Bone marrow (tissue), 2 donors: ENCODE measurements around the gene SLC10A7.

Experiments
- DNase-seq, 2 donors: peaks; one replicate each; lab custom pipeline; 2025; lab: John Stamatoyannopoulos, UW

SLC10A7 gene, protein sequence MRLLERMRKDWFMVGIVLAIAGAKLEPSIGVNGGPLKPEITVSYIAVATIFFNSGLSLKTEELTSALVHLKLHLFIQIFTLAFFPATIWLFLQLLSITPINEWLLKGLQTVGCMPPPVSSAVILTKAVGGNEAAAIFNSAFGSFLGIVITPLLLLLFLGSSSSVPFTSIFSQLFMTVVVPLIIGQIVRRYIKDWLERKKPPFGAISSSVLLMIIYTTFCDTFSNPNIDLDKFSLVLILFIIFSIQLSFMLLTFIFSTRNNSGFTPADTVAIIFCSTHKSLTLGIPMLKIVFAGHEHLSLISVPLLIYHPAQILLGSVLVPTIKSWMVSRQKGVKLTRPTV

DNA sequence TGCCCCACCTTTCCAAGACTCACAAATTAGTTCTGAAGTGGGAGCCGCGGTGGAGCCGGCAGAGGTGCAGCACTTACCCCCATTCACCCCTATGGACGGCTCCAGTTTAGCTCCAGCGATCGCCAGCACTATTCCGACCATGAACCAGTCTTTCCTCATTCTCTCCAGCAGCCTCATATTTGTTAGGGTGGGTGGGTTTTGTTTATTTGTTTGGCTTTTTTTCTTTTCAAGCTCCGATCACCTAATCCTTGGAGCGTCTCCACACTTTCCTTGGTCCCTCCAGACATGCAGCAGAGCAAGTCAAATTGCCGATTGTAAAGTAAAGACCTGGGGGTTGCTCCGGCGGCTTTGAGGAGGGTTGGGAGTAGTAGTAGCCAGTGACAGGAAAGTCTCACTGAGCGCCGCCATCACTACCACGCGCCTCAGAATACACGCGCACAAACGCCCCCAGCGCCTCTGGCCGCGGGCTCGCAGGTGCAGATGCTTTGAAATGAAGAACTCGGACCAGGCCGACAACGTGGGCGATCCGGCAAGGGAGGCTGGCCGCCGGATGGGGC lies at the start of gene SLC10A7:
TSS of gene SLC10A7 (minus strand) at position 400 of the 557 bp plus-strand sequence. CDS start at position 177, 223 bp downstream.
- DNase-seq = peak; percentile 43 to 61

DNA sequence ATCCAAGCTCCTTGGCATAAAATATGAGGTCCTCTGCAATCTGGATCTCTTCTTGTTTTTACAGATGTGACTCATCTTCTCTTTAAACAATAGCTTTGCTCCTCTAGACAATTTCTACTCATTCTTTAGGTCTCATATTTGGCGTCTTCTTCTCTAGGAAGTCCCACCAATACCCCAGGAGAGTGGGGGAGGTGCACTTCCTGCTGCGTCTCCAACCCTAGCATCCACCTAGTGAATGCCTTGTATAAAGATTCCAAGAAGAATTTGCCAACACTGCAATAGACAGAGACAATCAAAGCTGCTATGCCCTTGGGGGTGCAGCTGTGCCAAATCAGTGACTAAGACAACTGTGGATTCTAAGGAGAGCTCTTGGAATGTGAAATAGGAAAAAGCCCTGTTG lies 45.7 kb upstream of the SLC10A7 start:
- DNase-seq = no peak

DNA sequence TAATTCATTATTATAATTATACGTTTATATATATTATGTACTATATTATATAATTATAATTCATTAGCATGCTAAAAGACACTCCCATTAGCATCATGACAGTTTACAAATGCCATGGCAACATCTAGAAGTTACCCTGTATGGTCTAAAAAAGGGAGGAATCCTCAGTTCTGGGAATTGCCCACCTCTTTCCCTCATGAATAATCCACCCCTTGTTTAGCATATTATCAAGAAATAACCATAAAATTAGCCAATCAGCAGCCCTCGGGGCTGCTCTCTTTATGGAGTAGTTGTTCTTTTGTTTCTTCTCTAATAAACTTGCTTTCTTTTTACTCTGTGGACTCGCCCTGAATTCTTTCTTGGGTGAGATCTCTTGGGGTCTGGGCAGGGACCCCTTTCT lies 42.8 kb upstream of the SLC10A7 start:
- no peak for DNase-seq

DNA sequence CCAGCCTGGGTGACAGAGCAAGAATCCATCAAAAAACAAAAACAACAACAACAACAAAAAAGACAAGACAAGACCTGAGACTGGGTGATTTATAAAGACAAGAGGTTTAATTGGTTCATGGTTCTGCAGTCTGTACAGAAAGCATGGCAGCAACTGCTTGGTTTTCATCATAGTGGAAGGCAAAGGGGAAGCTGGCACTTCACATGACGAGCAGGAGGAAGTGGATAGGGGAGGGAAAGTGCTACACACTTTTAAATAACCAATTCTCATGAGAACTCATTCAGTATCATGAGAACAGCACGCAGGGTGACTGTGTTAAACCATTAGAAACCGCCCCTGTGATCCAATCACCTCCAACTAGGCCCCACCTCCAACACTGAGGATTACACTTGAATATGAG lies 28.4 kb upstream of the SLC10A7 start:
- no peak for DNase-seq

DNA sequence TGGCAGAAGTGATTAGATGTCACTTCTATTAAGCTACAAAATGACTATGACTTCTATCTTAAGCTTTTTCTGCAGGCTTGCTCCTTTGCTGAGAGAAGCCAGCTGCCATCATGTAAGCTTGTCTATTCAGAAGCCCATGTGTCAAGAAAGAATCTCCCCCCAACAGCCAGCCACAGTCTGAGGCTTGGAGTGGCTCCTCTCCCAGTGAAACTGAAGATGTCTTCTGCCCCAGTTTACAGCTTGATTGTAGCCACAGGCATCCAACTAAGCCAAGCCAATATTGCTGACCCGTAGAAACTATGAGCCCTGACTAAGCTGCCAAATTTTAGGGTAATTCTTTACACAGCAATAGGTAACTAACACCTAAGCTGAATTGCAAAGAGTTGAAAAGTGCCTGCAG lies 26.7 kb upstream of the SLC10A7 start:
- no peak for DNase-seq

DNA sequence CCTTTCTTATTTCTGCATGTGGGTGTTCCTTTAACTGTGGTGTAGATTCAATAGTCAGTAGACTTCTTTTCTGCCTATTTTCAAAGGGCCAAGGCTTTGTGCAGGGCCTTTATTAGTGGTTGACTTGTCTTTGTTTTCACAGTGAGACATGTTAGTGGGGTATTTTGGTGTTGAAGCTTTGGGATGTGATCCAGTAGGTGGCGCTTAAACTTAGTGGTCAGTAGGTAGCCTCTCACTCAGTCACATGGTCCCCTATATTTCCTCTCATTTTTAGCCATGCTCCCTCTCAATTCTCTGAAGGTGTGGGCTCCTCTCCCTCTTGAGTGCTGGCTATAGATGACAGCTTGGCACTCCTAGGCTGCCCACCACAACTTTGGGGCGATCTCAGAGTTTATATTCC lies 23.4 kb upstream of the SLC10A7 start:
- no peak for DNase-seq

DNA sequence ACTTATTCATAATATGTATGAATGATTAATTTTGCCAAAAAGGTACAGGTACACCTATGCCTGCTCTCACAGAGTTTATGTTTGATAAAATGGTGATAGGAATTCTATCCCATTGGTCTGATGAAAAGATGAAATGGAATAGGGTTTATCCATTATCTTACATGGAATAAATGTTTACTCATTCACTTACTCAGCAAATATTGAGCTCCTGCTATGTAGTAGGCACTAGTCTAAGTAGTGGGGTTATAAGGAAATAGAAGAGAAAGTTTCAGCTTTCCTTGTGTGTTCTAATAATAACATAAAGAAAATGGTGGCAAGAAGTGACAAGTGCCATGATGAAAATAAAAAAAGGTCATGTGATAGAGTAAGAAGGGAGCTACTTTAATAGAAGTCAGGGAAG lies 12.4 kb upstream of the SLC10A7 start:
- no peak for DNase-seq

DNA sequence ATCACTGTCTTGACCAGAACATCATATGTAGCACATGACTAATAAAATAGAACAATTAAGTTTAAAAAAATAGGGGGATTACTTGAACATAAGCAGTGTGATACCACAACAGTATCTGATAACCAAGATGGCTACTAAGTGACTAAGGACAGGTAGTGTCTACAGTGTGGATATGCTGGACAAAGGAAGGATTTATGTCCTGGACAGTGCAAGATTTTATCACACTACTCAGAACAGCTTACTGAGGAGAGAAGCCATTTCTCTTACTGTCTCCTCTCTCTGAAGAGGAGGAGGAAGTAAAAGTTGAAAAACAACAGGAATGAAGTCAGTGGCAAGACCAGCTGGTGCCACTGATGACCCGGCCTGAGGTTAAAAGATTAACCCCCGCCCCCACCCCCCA lies 4.0 kb upstream of the SLC10A7 start:
- no peak for DNase-seq

DNA sequence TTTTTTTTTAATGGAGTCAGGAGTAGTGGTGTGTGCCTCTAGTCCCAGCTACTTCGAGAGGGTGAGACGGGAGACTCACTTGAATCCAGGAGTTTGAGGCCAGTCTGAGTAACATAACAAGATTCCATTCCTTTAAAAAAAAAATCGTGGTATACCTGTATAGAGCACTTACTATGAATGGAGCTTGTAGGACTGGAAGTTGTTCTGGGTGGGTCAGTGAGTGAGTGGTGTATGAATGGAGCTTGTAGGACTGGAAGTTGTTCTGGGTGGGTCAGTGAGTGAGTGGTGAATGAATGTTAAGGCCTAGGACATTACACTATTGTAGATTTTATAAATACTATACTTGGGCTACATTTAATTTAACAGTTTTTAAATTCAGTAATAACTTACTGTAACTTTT lies 2.9 kb upstream of the SLC10A7 start:
- no peak for DNase-seq

DNA sequence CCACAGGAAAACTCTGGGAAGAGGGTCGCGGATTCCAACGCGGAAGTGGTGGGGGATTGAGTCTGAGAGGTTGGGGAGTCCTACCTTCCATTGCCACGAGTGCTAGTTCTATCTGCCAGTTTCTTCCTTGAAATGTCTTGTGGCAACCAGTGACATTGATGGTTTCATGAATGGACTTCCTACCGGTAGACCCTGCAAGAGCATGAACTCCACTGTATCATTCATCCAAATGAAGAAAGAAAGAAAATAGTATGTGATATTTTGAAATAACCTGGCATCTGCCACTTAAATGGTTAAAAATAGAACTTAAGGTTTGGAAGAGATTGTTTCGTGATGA lies 1.1 kb upstream of the SLC10A7 start:
- DNase-seq = peak in 1 of 2 donors; percentile 5

DNA sequence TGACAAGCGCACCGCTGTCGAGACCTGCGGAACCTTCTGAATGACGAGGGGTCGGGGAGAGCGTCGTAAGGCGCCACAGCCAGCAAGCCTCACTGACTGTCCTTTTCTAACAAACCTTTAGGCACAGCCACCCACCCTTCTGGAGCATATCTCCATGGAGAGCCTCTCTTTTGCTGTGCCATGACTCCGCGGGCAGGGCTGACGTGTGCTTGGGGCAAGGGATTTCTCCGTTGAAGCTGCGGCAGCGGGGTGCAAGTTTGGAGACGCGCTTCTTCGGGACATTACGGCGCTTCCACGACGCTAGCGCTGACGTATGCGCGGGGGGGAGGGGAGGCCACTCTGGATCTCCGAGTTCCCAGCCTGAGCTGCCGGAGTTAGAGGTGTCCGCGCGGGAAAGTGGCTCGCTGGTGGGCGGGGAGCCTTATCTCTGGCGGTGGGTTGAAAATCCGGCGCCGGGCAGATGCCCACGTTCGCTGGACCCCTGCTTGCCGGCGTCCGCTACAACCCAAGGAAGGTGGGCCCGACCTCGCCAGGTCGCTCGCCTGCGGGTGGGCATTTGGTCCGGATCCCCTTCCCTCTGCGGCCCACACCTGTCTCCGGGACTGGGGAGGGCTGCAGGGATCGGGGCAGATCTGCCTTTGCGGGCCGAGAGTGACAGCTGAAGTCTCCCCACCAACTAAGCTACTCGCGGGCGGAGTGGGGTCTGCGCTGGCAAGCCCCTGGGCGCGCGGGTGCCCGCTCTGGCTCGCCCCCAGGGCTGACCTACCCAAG lies 543 bp upstream of the SLC10A7 start:
- peak; percentile 72 for DNase-seq

DNA sequence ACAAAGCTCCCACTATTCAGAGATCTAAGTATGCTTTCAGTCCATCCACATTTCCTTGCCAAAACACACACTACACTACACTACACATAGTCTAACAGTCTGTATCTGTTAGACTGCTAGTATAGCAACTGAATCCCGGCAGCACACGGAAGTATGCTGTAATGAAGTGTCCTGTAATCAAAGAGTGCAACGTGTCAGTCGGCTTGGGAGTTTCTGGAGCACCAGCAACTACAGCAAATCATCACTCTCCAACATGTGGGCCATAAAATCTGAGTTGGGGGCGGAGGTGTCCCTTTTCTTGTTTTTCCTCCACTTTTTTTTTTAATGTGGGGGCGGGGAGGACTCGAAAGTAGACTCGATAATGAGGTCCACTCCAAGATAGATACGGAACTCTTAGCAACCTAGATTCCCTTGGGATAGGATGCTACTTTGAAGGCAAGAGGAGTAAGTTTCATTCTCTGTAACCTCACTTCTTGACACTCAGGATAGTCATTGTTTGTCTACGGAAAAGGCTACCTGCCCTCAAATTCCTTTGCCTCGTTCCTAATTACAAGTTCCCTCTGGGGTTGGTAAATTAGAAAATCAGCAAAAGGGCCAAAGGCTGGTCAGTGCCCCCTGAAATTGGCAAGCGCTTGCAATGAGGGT lies 722 bp downstream of the SLC10A7 start:
- peak; percentile 7 to 18 for DNase-seq

DNA sequence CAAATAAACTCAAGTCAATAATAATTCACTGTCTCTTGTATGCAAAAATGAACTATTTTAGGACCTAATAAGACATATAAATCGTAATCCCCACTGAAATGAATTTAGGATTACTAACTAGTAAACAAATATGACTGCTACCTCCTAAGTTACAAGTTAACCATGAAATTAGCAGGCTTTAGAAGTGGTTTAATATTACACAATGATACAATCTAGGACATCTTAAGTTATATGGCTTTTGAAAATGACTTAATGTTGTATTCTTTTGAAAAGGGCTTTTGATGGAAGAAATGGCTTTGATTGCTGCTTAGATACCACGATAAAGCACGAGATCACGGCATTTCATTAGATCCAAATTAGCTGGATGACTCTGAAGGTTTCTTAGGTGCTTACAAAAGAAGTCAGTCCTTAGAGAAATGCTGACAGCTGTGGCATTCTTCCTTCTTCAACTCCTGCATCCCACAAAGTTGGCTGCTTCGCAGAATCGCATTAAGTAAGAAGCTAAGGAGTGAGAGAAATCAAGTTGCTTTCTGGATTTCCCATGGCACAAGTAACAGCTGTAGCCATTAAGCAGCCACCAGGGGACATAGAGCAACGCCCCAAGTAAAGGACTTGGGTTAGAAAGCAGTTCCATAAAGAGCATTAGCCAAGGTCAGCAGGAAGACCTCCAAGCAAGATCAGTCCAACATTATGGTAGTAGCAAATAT lies 6.9 kb downstream of the SLC10A7 start:
- DNase-seq = no peak

DNA sequence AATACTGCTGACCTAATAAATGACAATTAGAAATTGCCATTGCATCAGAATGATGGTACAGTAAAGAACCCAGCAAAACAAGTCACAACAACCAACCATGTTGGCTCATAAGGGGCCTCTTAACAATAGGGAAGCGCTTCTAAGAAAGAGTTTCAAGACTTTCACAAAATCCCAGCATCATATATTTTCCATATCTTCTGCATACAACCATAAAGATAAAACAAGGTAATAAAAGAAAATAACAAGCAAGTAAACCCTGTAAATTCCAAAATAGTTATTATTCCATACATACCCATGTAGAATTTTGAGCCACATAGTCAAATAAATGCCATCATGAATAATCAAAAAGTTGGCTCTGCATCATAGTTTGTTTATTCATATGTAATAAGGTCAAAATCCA lies 8.2 kb downstream of the SLC10A7 start:
- DNase-seq = no peak

DNA sequence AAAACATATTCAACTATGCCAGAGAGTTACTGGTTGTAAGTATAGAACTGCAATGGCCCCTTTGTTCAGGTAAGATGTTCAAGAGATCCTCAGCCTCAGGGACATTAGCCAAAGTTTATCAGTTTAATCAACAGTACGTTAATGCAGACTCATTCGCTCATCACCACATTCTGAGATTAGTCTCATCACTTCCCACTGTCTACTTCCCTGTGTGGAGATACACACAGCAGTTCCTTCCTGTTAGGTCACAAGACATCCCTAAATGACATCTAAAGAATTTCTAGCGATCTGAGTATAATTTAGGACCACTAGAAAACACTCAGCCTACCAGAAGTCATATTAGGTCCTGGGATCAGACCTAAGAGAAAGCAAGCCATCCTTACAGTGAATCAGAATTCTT lies 10.4 kb downstream of the SLC10A7 start:
- DNase-seq = peak in 1 of 2 donors; percentile 2

DNA sequence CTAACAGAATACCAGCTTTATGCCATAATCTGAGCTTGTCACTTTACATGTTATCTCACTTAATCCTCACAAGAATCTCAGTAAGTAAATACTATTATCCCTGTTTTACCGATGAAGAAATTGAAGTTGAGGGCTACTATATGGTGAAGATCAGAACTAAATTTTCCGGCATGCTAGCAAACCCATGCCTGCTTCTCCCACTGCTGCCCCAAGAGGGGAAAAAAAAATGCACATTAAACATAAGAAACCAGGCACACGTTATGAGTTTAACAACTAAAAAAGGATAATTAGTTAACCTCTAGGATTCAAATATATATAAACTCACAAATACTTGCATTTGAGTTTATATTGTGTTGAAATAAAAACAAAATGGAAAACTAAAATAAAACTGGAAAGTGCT lies 10.8 kb downstream of the SLC10A7 start:
- no peak for DNase-seq

DNA sequence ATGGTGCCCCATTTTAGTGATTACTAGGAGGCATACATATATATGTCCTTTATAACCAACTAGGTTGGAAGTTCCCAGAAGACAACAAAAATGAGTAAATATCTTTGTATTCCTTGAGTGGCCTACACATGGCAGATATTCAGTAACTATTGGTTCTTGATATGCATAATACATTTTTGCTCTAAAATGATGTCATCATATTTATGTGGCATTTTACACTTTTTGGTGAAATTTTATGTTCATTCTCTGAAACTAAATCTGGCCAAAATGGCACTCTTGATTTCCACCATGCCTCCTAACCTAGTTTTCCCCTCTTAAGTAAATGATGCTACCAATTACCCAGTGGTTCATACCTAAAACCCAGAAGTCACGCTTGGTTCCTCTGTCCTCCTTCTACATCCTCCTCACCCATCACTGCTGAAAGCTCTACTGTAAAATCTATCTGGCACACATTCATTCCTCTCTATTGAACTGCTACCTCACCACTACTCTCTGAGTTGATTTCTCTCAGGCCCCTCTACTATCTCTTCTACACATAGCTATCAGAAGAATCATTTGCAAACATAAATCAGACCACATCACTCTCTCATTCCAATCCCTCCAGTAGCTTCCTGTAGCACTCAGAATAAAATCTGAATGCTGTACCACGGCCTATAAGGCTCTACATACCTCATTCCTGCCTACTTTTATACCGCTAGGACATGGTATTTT lies 13.4 kb downstream of the SLC10A7 start:
- DNase-seq = no peak

DNA sequence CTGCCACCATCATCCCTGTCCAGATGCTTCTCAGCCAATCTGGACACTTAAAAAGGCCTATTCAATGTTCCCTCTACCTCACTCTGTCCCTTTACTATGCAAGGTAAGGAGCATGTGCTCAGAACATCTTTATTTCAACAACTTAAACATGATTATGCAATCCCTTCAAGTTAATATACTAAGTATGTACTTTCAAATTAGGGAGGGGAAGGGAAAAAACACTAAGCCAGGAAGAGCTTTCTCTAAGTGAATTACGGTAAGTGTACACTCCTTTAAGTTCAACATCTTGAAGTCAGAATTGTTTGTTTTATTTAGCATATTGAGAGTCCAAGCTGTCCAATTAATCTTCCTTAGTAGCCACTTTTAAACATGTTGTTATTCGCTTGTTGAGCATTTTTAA lies 14.1 kb downstream of the SLC10A7 start:
- no peak for DNase-seq

DNA sequence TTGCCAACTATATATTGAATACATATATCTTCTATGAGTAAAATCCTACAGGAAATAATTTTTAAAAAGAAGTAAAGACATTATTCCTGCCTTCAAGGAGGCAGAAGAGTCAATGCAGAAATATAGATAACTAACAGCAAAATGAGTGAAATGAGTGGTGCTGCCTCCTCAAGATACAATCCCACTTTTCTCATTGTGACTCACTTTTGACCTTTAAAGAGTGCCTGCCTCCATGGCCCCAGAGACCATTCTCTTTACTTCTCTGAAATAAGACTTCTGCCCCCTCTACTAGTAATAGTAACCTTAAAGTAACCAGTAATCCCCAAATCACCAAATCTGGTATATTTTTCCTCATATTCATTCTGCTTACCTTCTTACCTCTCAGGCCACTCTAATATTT lies 15.5 kb downstream of the SLC10A7 start:
- no peak for DNase-seq

DNA sequence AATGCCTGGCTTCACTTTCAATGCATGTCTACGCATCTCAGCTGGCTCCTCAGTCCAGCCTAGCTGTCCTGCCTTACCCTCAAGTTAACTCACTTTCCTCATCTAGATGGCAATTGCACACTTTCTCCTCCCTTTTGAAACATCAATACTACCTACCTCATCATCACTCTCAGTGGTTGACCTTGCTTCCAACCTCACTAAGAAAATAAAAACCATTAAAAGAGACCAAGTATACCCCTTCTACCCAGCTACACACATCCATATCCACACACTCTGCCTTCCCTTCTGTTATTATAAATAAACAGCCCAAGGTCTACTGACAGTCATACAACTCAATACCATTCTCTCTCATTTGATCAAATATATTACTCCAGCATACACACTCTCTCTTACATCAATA lies 21.5 kb downstream of the SLC10A7 start:
- DNase-seq = no peak

DNA sequence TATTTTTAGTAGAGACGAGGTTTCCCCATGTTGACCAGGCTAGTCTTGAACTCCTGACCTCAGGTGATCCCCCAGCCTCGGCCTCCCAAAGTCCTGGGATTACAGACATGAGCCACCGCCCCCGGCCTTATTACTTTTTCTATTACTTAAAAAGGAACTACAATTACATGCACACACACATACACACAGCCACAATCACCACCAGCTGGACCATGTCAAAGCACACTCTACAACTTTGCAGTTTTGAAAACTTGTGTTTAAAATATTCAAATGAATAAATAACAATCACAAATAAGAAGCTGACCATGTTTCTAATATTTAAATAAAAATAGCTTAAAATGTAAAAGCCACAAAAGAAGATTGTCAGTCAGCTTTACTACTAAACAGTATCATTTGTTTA lies 23.4 kb downstream of the SLC10A7 start:
- DNase-seq = no peak

DNA sequence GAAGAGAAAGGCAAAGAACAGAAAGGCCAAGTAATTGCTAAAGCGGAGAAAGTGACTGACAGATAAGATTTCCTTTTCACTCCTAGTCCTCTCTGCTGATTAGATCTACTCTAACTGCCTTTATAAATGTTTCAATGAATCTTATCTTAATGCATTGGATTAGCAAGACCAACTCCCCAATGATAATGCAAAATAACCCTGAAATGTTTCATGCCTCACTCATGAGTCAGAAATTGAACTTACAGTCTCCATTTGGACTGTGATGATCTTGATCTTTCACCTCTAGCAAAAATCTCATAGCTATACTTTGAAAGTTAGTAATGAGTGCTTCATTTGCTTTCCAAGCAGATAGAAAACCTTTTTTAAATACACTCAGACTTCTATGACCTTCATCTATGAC lies 26.5 kb downstream of the SLC10A7 start:
- DNase-seq = no peak
